Psoas muscle (tissue), 8 donors: ENCODE results near the gene CAPS. TPM values are rescaled to one million over a fixed set of nuclear protein-coding genes. Genes with fewer than 3 reads are reported as not detected.
"Not testable (repeated sequence)": the region's sequence is repeated elsewhere in the genome, so short reads cannot be mapped to it uniquely, and the experiment has no call there.

ENCODE experiments used
- ATAC-seq, 4 donors: fragments of 200-7000 bp; cut with Tn5 transposase; one replicate each; pipeline ENCODE4 v1.9.1; 2020; ENCODE audit warnings: moderate library complexity in 3 of 4, mild to moderate bottlenecking in 2 of 4
- DNase-seq, 2 donors: peaks; one replicate each; pipeline ENCODE4 v3.0.0-alpha.2; 2020
- H3K27ac ChIP-seq: fragments of 200-600 bp; one replicate; pipeline ENCODE4 v1.8.0; 2022
- H3K27me3 ChIP-seq, 3 donors: fragments of 200-600 bp in 1 of 3; one replicate each; pipeline versions ENCODE4 v1.6.1 to v1.8.0; 2013 to 2022; ENCODE audit warnings: low read length in 2 of 3, mild to moderate bottlenecking in 2 of 3, moderate library complexity in 1 of 3; ENCODE audit not compliant: insufficient read depth in 3 of 3
- H3K36me3 ChIP-seq, 2 donors: fragments of 200-600 bp in 1 of 2; one replicate each; pipeline versions ENCODE4 v1.6.1 to v1.8.0; 2013 to 2022; ENCODE audit warnings: low read depth in 1 of 2, mild to moderate bottlenecking in 1 of 2, moderate library complexity in 1 of 2; ENCODE audit not compliant: insufficient read depth in 1 of 2
- H3K4me1 ChIP-seq: fragments of 200-600 bp; one replicate; pipeline ENCODE4 v1.8.0; 2022
- H3K4me3 ChIP-seq: fragments of 200-600 bp; one replicate; pipeline ENCODE4 v1.8.0; 2022; ENCODE audit warnings: mild to moderate bottlenecking
- H3K9me3 ChIP-seq: fragments of 200-600 bp; one replicate; pipeline ENCODE4 v1.8.0; 2022
- WGBS, 3 donors: extraction: QIAGEN DNeasy Blood & Tissue Kit; methylation state at CpG; one replicate each; pipeline versions ENCODE4 v1.1.6 to v1.1.7; 2013; 5-methylcytosine and 5-hydroxymethylcytosine counted together
- intact Hi-C, 2 donors: fragments of 100-400 bp; cut with DNase I; formaldehyde crosslinking; loops; one replicate each; pipeline versions ENCODE4 v1.11.0 to v1.14.2; 2022
- polyA plus RNA-seq, 3 donors: library from polyadenylated mRNA; stranded (reverse); fragments of 200-250 nt; gene quantifications; one replicate each; pipeline ENCODE4 v1.2.3, GENCODE V29; 2013
- total RNA-seq, 4 donors: library from RNA; stranded (reverse); fragmentation: NEBNext Ultra II Directional in 2 of 4; extraction: Animal tissue kit (Norgen Biotek cat#: 25700) in 2 of 4; gene quantifications; one replicate each; pipeline versions ENCODE4 v1.2.1 to v1.2.4, GENCODE V29; 2021 to 2023
- TF ChIP-seq, protein P1 (sequence below): fragments of 200-600 bp; IDR thresholded peaks from one replicate; pipeline ENCODE4 v1.8.0; 2022; ENCODE audit warnings: antibody characterized with exemption
- donor health status: healthy with polysubstance abuse.
- donor health status: DM: no; HTN: no; CAD: no; lungs with moderate emphysema.
- donor health status: Bipolar disorder and iron deficiency.
- donor health status: healthy.
- donor health status: DM: yes; HTN: yes; CAD: no.
- donor health status: DM: no; HTN: no; CAD: no.
- donor health status: DM: no; HTN: no; CAD: no.
- donor health status: DM: yes; HTN: yes; CAD: no.

The CAPS gene
- total and polyA plus RNA-seq, 7 donors = 1.2 to 2.9 (median 1.5) TPM

DNA sequence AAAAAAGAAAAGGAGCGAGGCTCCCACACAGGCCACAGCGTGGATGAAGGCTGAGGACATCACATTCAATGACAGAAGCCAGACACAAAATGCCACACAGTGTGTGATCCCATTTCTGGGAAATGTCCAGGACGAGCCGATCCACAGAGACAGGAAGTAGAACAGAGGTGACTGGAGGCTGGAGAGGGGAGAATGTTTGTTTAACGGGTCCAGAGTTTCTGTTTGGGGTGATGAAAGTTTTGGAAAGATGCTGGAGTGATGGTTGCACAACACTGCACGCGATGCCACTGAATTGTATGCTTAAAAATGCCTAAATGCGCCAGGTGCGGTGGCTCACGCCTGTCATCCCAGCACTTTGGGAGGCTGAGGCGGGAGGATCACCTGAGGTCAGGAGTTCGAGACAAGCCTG is 43.1 kb upstream of the CAPS start:
- ATAC-seq = no peak
- TF ChIP-seq, protein P1, sequence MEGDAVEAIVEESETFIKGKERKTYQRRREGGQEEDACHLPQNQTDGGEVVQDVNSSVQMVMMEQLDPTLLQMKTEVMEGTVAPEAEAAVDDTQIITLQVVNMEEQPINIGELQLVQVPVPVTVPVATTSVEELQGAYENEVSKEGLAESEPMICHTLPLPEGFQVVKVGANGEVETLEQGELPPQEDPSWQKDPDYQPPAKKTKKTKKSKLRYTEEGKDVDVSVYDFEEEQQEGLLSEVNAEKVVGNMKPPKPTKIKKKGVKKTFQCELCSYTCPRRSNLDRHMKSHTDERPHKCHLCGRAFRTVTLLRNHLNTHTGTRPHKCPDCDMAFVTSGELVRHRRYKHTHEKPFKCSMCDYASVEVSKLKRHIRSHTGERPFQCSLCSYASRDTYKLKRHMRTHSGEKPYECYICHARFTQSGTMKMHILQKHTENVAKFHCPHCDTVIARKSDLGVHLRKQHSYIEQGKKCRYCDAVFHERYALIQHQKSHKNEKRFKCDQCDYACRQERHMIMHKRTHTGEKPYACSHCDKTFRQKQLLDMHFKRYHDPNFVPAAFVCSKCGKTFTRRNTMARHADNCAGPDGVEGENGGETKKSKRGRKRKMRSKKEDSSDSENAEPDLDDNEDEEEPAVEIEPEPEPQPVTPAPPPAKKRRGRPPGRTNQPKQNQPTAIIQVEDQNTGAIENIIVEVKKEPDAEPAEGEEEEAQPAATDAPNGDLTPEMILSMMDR = no peak
- WGBS, 3 donors = 74 to 75% (median 74%) methylated on average over 12 of the region's 12 CpGs
- no peaks in the 10 kb centered on the region for H3K4me1 ChIP-seq
- DNase-seq = no peak
- intact Hi-C loops = no loop called here
- no peaks in the 10 kb centered on the region for H3K9me3 ChIP-seq
- H3K27me3 ChIP-seq = peaks cover 0 to 4% (median 4%) of the 10 kb centered on the region in 3 donors
- H3K27ac ChIP-seq = no peak overlapping the region
- H3K36me3 ChIP-seq = no peaks in the 10 kb centered on the region
- H3K4me3 ChIP-seq = no peak overlapping the region

DNA sequence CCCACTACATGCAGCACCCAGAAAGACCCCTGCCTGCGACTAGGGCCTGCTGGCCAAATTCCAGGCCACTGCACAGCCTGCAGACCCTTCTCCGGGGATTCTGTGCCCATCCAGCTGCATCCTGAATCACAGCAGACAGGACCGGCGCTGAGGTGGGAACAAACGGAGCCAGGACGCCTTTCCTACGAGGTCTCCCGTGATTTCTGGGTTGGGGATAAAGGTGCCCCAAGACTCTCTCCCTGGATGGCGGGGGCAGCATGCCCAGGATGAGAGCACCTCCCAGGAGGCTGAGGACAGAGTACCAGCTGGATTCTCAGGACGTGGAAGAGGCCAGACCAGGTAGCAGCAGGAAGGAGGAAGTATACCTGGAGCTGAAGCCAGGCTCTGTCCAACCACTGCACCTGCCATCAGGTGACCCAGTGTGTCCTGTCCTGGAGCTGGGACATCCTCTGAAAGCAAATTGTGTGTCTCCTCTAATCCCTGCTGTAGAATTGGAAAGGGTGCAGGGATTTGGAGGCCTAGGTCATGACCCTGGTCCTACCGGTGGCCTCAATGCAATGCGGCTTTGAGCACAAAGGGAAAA is 40.3 kb upstream of the CAPS start:
- WGBS, 3 donors = 80 to 86% (median 85%) methylated on average over 12 of the region's 12 CpGs
- H3K36me3 ChIP-seq = no peaks in the 10 kb centered on the region

GRCh38 chr19:5874496-5874895 is 39.6 kb upstream of the CAPS start:
- H3K4me1 ChIP-seq, H3K36me3 ChIP-seq, H3K4me3 ChIP-seq, DNase-seq, intact Hi-C loops, ATAC-seq, H3K27ac ChIP-seq, H3K9me3 ChIP-seq: not testable (repeated sequence)
- H3K27me3 ChIP-seq = peaks cover 0 to 23% (median 0%) of the 10 kb centered on the region in 3 donors
- 87 to 90% (median 88%) methylated on average over 6 to 7 of the region's 7 CpGs for WGBS, 3 donors

More for the DNA sequence above, 40.3 kb upstream of the CAPS start:
- TF ChIP-seq, protein P1 = no peak
- Histone ChIP-seq H3K4me3 (no peak overlapping the region), H3K9me3 (no peaks in the 10 kb centered on the region), H3K4me1 (no peaks in the 10 kb centered on the region), H3K27me3 (peaks cover 0 to 18% (median 0%) of the 10 kb centered on the region in 3 donors), H3K27ac (no peak overlapping the region)
- DNase-seq (no peak), ATAC-seq (no peak)
- intact Hi-C loops = no loop called here

- Histone ChIP-seq H3K27ac (no peak overlapping the region), H3K4me1 (peaks cover 6% of the 10 kb centered on the region)
Measured at GRCh38 chr19:5877427-5877826, 36.6 kb upstream of the CAPS start.

DNA sequence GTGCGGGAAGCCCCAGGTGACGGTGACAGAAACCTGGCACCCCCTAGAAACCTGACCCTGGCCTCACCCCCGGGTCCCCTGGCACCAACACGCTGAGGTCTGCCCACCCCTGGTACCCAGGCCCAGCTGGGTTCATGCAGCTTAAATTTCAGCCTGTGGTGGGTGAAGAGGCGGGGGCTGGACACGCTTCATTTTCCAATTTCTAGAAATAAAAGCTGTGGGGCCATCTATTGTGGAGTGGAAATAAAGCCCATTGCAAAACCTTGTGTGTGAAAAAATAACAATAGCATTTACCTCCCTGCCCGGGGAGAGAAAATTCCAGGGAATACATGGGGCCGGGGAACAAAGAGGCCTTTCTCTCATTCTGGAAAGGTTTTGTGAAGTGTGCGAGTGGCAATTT is 36.2 kb upstream of the CAPS start:
- no peak overlapping the region for H3K4me3 ChIP-seq
- WGBS, 3 donors = 47 to 59% (median 56%) methylated on average over 9 of the region's 9 CpGs
- no peaks in the 10 kb centered on the region for H3K36me3 ChIP-seq
- ATAC-seq (no peak), DNase-seq (no peak)
- no peaks in the 10 kb centered on the region for H3K9me3 ChIP-seq
- TF ChIP-seq, protein P1 = no peak
- intact Hi-C loops = no loop called here
- peaks cover 0 to 30% (median 0%) of the 10 kb centered on the region in 3 donors for H3K27me3 ChIP-seq
- no peak overlapping the region for H3K27ac ChIP-seq
- H3K4me1 ChIP-seq = peaks cover 6% of the 10 kb centered on the region

More at GRCh38 chr19:5877427-5877826, 36.6 kb upstream of the CAPS start:
- Histone ChIP-seq H3K9me3 (no peaks in the 10 kb centered on the region), H3K36me3 (no peaks in the 10 kb centered on the region), H3K4me3 (no peak overlapping the region), H3K27me3 (peaks cover 0 to 30% (median 0%) of the 10 kb centered on the region in 3 donors)
- ATAC-seq = no peak
- TF ChIP-seq, protein P1 = no peak
- no peak for DNase-seq
- WGBS, 3 donors = 70 to 81% (median 71%) methylated on average over 8 of the region's 8 CpGs
- intact Hi-C loops = no loop called here
